ENCODE data around the gene TMEM203. TPM values are rescaled to one million over a fixed set of nuclear protein-coding genes. Genes with fewer than 3 reads are reported as not detected.

TMEM203 gene
- total RNA-seq, 1 donor from 2014 or later, result 36.5 TPM

- Mint-ChIP-seq H3K4me3 (ENCODE audit: unreplicated experiment) (no peak overlapping the region), H3K27me3 (ENCODE audit: unreplicated experiment) (peaks cover 2% of the 10 kb centered on the region), H3K4me1 (ENCODE audit: low read depth, unreplicated experiment) (peaks cover 1% of the 10 kb centered on the region), H3K27ac (ENCODE audit: unreplicated experiment) (no peak overlapping the region), H3K36me3 (ENCODE audit: unreplicated experiment) (no peaks in the 10 kb centered on the region), H3K9me3 (ENCODE audit: unreplicated experiment) (peaks cover 5% of the 10 kb centered on the region)
- TF ChIP-seq CTCF (IDR thresholded peaks at IDR 0.05; ENCODE audit: partially characterized antibody, unreplicated experiment), result no peak
- DNase-seq, result no peak
Observed at GRCh38 chr9:137252555-137253506, 47.4 kb upstream of the TMEM203 start.

GRCh38 chr9:137251490-137252268 lies 46.2 kb upstream of the TMEM203 start:
- Mint-ChIP-seq H3K36me3 (ENCODE audit: unreplicated experiment) (no peaks in the 10 kb centered on the region), H3K9me3 (ENCODE audit: unreplicated experiment) (peaks cover 4% of the 10 kb centered on the region), H3K27ac (ENCODE audit: unreplicated experiment) (no peak overlapping the region), H3K4me3 (ENCODE audit: unreplicated experiment) (no peak overlapping the region), H3K27me3 (ENCODE audit: unreplicated experiment) (peaks cover 2% of the 10 kb centered on the region), H3K4me1 (ENCODE audit: low read depth, unreplicated experiment) (peaks cover 1% of the 10 kb centered on the region)
- DNase-seq, result no peak
- TF ChIP-seq CTCF (IDR thresholded peaks at IDR 0.05; ENCODE audit: partially characterized antibody, unreplicated experiment), result no peak

GRCh38 chr9:137251194-137251461 lies 45.7 kb upstream of the TMEM203 start, which contains the start of gene STPG3:
STPG3 (plus strand) TSS chr9:137251286; CDS start chr9:137251287, 1 bp downstream.
- Mint-ChIP-seq H3K27ac (ENCODE audit: unreplicated experiment) (no peak within 1 kb of the TSS), H3K4me1 (ENCODE audit: low read depth, unreplicated experiment) (peaks cover 1% of the 10 kb centered on the region), H3K9me3 (ENCODE audit: unreplicated experiment) (peaks cover 4% of the 10 kb centered on the region), H3K27me3 (ENCODE audit: unreplicated experiment) (peaks cover 2% of the 10 kb centered on the region), H3K4me3 (ENCODE audit: unreplicated experiment) (no peak within 1 kb of the TSS), H3K36me3 (ENCODE audit: unreplicated experiment) (no peaks in the 10 kb centered on the region)
- TF ChIP-seq CTCF (IDR thresholded peaks at IDR 0.05; ENCODE audit: partially characterized antibody, unreplicated experiment), result no peak
- DNase-seq, result no peak

- TF ChIP-seq CTCF (IDR thresholded peaks at IDR 0.05; ENCODE audit: partially characterized antibody, unreplicated experiment), result no peak
- Mint-ChIP-seq H3K4me1 (ENCODE audit: low read depth, unreplicated experiment) (peaks cover 1% of the 10 kb centered on the region), H3K36me3 (ENCODE audit: unreplicated experiment) (no peaks in the 10 kb centered on the region), H3K9me3 (ENCODE audit: unreplicated experiment) (peaks cover 4% of the 10 kb centered on the region), H3K27ac (ENCODE audit: unreplicated experiment) (no peak overlapping the region), H3K27me3 (ENCODE audit: unreplicated experiment) (peaks cover 2% of the 10 kb centered on the region), H3K4me3 (ENCODE audit: unreplicated experiment) (no peak overlapping the region)
- no peak for DNase-seq
Observed at GRCh38 chr9:137250329-137251193, 45.1 kb upstream of the TMEM203 start.

Data from glutamatergic neuron (in vitro differentiated cells).